ENCODE results near the gene ARID2. TPM values are rescaled to one million over a fixed set of nuclear protein-coding genes. Genes with fewer than 3 reads are reported as not detected.

ARID2 gene
- polyA plus RNA-seq, 1 donor = 17.2 TPM

- Histone ChIP-seq H3K4me1 (ENCODE audit: control insufficient read depth, insufficient read depth, low read length) (no peaks in the 10 kb centered on the region), H3K4me3 (ENCODE audit: low read length) (no peak overlapping the region), H3K27ac (ENCODE audit: low read length) (no peak overlapping the region), H3K36me3 (ENCODE audit: control insufficient read depth, insufficient read depth, low read length) (peaks cover 20% of the 10 kb centered on the region), H3K27me3 (ENCODE audit: control insufficient read depth, insufficient read depth, low read length) (no peaks in the 10 kb centered on the region), H3K9me3 (ENCODE audit: control insufficient read depth, low read depth, low read length) (no peaks in the 10 kb centered on the region)
- no peak for DNase-seq
- WGBS (ENCODE audit: insufficient coverage, low lambda C conversion rate) = no CpG with 5 or more reads among the region's 1 CpG
Measured at GRCh38 chr12:45886685-45887084, 157.2 kb downstream of the ARID2 start.

- Histone ChIP-seq H3K36me3 (ENCODE audit: control insufficient read depth, insufficient read depth, low read length) (peaks cover 27% of the 10 kb centered on the region), H3K27ac (ENCODE audit: low read length) (no peak overlapping the region), H3K27me3 (ENCODE audit: control insufficient read depth, insufficient read depth, low read length) (no peaks in the 10 kb centered on the region), H3K9me3 (ENCODE audit: control insufficient read depth, low read depth, low read length) (no peaks in the 10 kb centered on the region), H3K4me1 (ENCODE audit: control insufficient read depth, insufficient read depth, low read length) (no peaks in the 10 kb centered on the region), H3K4me3 (ENCODE audit: low read length) (no peak overlapping the region)
- no peak for DNase-seq
- no CpG with 5 or more reads among the region's 5 CpGs for WGBS (ENCODE audit: insufficient coverage, low lambda C conversion rate)
Measured at GRCh38 chr12:45887544-45887943, 158.0 kb downstream of the ARID2 start.

- no peak for DNase-seq
- Histone ChIP-seq H3K4me3 (ENCODE audit: low read length) (no peak overlapping the region), H3K27ac (ENCODE audit: low read length) (no peak overlapping the region), H3K9me3 (ENCODE audit: control insufficient read depth, low read depth, low read length) (no peaks in the 10 kb centered on the region), H3K27me3 (ENCODE audit: control insufficient read depth, insufficient read depth, low read length) (no peaks in the 10 kb centered on the region), H3K4me1 (ENCODE audit: control insufficient read depth, insufficient read depth, low read length) (no peaks in the 10 kb centered on the region), H3K36me3 (ENCODE audit: control insufficient read depth, insufficient read depth, low read length) (peaks cover 41% of the 10 kb centered on the region)
- no CpG with 5 or more reads among the region's 2 CpGs for WGBS (ENCODE audit: insufficient coverage, low lambda C conversion rate)
Measured at GRCh38 chr12:45890276-45890675, 160.8 kb downstream of the ARID2 start.

GRCh38 chr12:45893240-45893639 lies 163.7 kb downstream of the ARID2 start:
- Histone ChIP-seq H3K36me3 (ENCODE audit: control insufficient read depth, insufficient read depth, low read length) (peaks cover 42% of the 10 kb centered on the region), H3K9me3 (ENCODE audit: control insufficient read depth, low read depth, low read length) (no peaks in the 10 kb centered on the region)
- 83% methylated on average over 1 of the region's 4 CpGs for WGBS (ENCODE audit: insufficient coverage, low lambda C conversion rate)

GRCh38 chr12:45895961-45896360 lies 166.5 kb downstream of the ARID2 start:
- no peaks in the 10 kb centered on the region for H3K9me3 ChIP-seq (ENCODE audit: control insufficient read depth, low read depth, low read length)
- no peak overlapping the region for H3K27ac ChIP-seq (ENCODE audit: low read length)
- no peak for DNase-seq
- H3K36me3 ChIP-seq (ENCODE audit: control insufficient read depth, insufficient read depth, low read length) = peaks cover 45% of the 10 kb centered on the region
- H3K4me1 ChIP-seq (ENCODE audit: control insufficient read depth, insufficient read depth, low read length) = no peaks in the 10 kb centered on the region
- 100% methylated on average over 2 of the region's 4 CpGs for WGBS (ENCODE audit: insufficient coverage, low lambda C conversion rate)
- no peak overlapping the region for H3K4me3 ChIP-seq (ENCODE audit: low read length)
- H3K27me3 ChIP-seq (ENCODE audit: control insufficient read depth, insufficient read depth, low read length) = no peaks in the 10 kb centered on the region

More at GRCh38 chr12:45893240-45893639, 163.7 kb downstream of the ARID2 start:
- no peak for DNase-seq
- Histone ChIP-seq H3K27me3 (ENCODE audit: control insufficient read depth, insufficient read depth, low read length) (no peaks in the 10 kb centered on the region), H3K4me1 (ENCODE audit: control insufficient read depth, insufficient read depth, low read length) (no peaks in the 10 kb centered on the region), H3K27ac (ENCODE audit: low read length) (no peak overlapping the region), H3K4me3 (ENCODE audit: low read length) (no peak overlapping the region)

- Histone ChIP-seq H3K9me3 (ENCODE audit: control insufficient read depth, low read depth, low read length) (no peaks in the 10 kb centered on the region), H3K27me3 (ENCODE audit: control insufficient read depth, insufficient read depth, low read length) (no peaks in the 10 kb centered on the region), H3K27ac (ENCODE audit: low read length) (no peak overlapping the region), H3K4me3 (ENCODE audit: low read length) (no peak overlapping the region), H3K36me3 (ENCODE audit: control insufficient read depth, insufficient read depth, low read length) (peaks cover 38% of the 10 kb centered on the region), H3K4me1 (ENCODE audit: control insufficient read depth, insufficient read depth, low read length) (no peaks in the 10 kb centered on the region)
- no CpG with 5 or more reads among the region's 1 CpG for WGBS (ENCODE audit: insufficient coverage, low lambda C conversion rate)
- DNase-seq = no peak
Measured at GRCh38 chr12:45898094-45898493, 168.6 kb downstream of the ARID2 start.

- Histone ChIP-seq H3K4me1 (ENCODE audit: control insufficient read depth, insufficient read depth, low read length) (no peaks in the 10 kb centered on the region), H3K4me3 (ENCODE audit: low read length) (no peak overlapping the region), H3K27me3 (ENCODE audit: control insufficient read depth, insufficient read depth, low read length) (no peaks in the 10 kb centered on the region), H3K9me3 (ENCODE audit: control insufficient read depth, low read depth, low read length) (no peaks in the 10 kb centered on the region), H3K36me3 (ENCODE audit: control insufficient read depth, insufficient read depth, low read length) (peaks cover 9% of the 10 kb centered on the region), H3K27ac (ENCODE audit: low read length) (no peak overlapping the region)
- 100% methylated on average over 1 of the region's 4 CpGs for whole genome bisulfite sequencing (ENCODE audit: insufficient coverage, low lambda C conversion rate)
- DNase-seq = no peak
Measured at GRCh38 chr12:45907955-45908354, 178.4 kb downstream of the ARID2 start.

- Histone ChIP-seq H3K27me3 (ENCODE audit: control insufficient read depth, insufficient read depth, low read length) (no peaks in the 10 kb centered on the region), H3K4me1 (ENCODE audit: control insufficient read depth, insufficient read depth, low read length) (no peaks in the 10 kb centered on the region), H3K9me3 (ENCODE audit: control insufficient read depth, low read depth, low read length) (no peaks in the 10 kb centered on the region), H3K27ac (ENCODE audit: low read length) (no peak overlapping the region), H3K4me3 (ENCODE audit: low read length) (no peak overlapping the region), H3K36me3 (ENCODE audit: control insufficient read depth, insufficient read depth, low read length) (peaks cover 9% of the 10 kb centered on the region)
- WGBS (ENCODE audit: insufficient coverage, low lambda C conversion rate) = 54% methylated on average over 2 of the region's 4 CpGs
- no peak for DNase-seq
Measured at GRCh38 chr12:45909041-45909713, 179.7 kb downstream of the ARID2 start.

- no peak overlapping the region for H3K27ac ChIP-seq (ENCODE audit: low read length)
- H3K36me3 ChIP-seq (ENCODE audit: control insufficient read depth, insufficient read depth, low read length) = peaks cover 3% of the 10 kb centered on the region
- WGBS (ENCODE audit: insufficient coverage, low lambda C conversion rate) = 50% methylated on average over 2 of the region's 3 CpGs
- no peaks in the 10 kb centered on the region for H3K4me1 ChIP-seq (ENCODE audit: control insufficient read depth, insufficient read depth, low read length)
- no peaks in the 10 kb centered on the region for H3K9me3 ChIP-seq (ENCODE audit: control insufficient read depth, low read depth, low read length)
- DNase-seq = no peak
- H3K27me3 ChIP-seq (ENCODE audit: control insufficient read depth, insufficient read depth, low read length) = no peaks in the 10 kb centered on the region
- H3K4me3 ChIP-seq (ENCODE audit: low read length) = no peak overlapping the region
Measured at GRCh38 chr12:45912774-45913173, 183.3 kb downstream of the ARID2 start.

GRCh38 chr12:45913631-45914030 lies 184.1 kb downstream of the ARID2 start:
- Histone ChIP-seq H3K36me3 (ENCODE audit: control insufficient read depth, insufficient read depth, low read length) (peaks cover 3% of the 10 kb centered on the region), H3K9me3 (ENCODE audit: control insufficient read depth, low read depth, low read length) (no peaks in the 10 kb centered on the region), H3K27ac (ENCODE audit: low read length) (no peak overlapping the region), H3K27me3 (ENCODE audit: control insufficient read depth, insufficient read depth, low read length) (no peaks in the 10 kb centered on the region), H3K4me1 (ENCODE audit: control insufficient read depth, insufficient read depth, low read length) (no peaks in the 10 kb centered on the region), H3K4me3 (ENCODE audit: low read length) (no peak overlapping the region)
- no peak for DNase-seq
- no CpG with 5 or more reads among the region's 2 CpGs for WGBS (ENCODE audit: insufficient coverage, low lambda C conversion rate)

- Histone ChIP-seq H3K36me3 (ENCODE audit: control insufficient read depth, insufficient read depth, low read length) (peaks cover 3% of the 10 kb centered on the region), H3K4me1 (ENCODE audit: control insufficient read depth, insufficient read depth, low read length) (no peaks in the 10 kb centered on the region), H3K4me3 (ENCODE audit: low read length) (no peak overlapping the region), H3K27me3 (ENCODE audit: control insufficient read depth, insufficient read depth, low read length) (no peaks in the 10 kb centered on the region), H3K9me3 (ENCODE audit: control insufficient read depth, low read depth, low read length) (no peaks in the 10 kb centered on the region), H3K27ac (ENCODE audit: low read length) (no peak overlapping the region)
- WGBS (ENCODE audit: insufficient coverage, low lambda C conversion rate) = no CpG with 5 or more reads among the region's 1 CpG
- DNase-seq = peak in 1 of 2 donors; percentile 2
Measured at GRCh38 chr12:45914090-45914489, 184.6 kb downstream of the ARID2 start.

Data from large intestine (tissue), 3 donors.